GM21717 (cell line): ENCODE measurements around the gene PRM1.

Experiments
- ATAC-seq: cut with Tn5 transposase; IDR thresholded peaks from one replicate; pipeline ENCODE4 v1.9.1; 2021; ENCODE audit warnings: mild to moderate bottlenecking, moderate library complexity; ENCODE audit not compliant: unreplicated experiment

The PRM1 gene

DNA sequence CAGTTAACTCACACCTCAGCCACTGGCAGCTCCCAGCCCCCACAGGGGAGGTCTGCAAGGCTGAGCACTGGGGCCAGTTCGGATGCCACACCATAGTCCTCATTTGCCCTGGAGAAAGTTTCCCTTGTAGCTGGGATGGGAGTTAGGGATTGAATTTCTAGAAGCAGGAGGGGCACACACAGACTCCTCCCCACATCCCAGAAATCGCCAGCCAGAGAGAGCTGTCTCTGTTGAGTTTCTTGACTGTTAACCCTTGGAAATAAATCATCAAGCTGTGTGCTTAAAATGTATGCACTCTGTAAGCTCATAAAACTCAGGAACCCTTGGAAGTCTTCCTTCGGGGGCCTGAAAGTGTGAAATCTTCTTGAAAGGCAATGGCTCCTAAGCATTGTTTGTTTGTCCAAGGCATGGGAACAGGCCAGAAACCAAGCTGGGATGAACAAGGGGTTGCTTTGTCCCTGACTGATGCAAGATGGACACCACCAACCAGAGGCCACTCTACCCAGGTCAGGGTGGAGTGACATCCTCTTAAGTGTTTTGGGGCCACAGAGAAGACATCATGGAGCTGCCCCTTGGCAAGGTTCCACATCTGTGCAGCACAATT lies 7.3 kb downstream of the PRM1 start:
- no peak for ATAC-seq

DNA sequence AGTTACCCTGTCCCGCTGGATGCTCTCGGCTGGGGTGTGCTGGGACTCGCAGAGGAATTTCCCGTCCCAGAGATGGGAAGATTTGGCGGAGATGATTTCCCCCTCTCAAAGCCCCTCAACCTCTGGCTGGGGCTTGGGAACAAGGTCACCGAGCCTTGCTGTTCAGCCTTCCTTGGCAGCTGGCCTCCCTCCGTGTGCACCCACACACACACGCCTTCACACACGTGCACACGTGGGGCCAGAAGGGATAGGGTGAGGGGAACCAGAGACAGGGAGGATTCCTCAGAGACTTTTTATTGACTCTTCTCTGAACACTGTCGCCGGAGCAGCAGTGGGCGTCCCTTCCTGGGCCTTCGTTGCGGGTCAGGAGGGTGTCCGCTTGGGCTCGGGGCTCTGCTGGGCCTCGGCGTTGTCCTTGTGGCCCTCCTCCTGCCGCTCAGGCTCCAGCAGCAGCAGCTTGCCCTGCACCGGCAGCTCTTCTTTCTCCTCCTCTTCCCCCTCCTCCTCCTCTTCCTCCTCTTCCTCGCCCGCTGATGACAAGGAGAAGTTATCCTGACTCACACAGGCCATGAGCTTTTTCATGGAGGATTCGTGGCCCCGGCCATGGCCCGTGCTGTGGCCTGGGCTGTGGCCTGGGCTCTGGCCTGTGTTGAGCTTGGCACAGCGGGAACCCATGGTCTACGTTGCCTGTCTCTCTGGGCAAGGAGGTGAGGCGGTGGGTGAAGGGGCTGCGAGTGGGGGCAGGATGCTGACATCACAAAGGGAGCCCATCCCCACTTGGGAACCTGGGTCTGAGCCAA lies 8.0 kb downstream of the PRM1 start, which contains the start of gene PRM3:
PRM3 (minus strand) TSS at position 709 of the 800 bp plus-strand sequence; CDS start at position 675, 34 bp downstream.
- no peak for ATAC-seq

DNA sequence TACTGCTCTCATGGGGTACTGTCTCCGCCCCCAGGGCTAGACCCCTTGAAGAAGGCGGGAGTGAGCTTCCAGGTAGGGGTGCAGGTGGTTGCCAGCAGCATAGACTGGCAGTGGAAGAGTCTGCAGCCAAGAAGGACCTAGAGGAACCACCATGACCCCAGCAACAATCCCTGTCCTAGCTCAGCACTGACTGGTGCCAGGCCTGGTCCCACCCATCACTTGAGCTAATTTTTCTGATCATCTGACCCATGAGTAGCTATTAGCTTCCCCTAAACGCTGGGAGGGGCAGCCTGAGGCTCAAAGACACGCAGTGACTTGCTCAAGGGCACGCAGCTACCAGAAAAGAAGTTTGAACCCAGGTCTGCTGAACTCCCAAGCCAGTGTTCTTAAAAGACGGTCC lies 8.6 kb downstream of the PRM1 start:
- no peak for ATAC-seq

DNA sequence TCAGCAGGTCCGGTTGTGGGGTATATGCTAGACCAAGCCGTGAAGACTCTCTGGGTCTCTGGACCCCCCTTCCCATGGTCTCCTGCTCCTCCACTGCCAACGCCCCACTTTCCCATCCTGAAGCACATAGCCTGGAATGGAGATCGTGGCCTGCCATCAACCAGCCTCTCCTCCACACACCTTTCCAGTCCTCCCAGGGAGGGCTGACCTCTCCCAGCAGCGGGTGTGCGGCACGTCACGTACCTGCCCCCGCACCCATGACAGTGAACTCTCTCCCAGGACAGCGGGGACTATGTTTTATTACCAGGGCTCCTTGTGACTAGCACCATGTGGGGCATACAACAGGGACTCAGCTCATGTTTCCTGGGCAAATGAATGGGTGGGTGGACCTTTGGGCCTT lies 9.5 kb downstream of the PRM1 start:
- no peak for ATAC-seq

DNA sequence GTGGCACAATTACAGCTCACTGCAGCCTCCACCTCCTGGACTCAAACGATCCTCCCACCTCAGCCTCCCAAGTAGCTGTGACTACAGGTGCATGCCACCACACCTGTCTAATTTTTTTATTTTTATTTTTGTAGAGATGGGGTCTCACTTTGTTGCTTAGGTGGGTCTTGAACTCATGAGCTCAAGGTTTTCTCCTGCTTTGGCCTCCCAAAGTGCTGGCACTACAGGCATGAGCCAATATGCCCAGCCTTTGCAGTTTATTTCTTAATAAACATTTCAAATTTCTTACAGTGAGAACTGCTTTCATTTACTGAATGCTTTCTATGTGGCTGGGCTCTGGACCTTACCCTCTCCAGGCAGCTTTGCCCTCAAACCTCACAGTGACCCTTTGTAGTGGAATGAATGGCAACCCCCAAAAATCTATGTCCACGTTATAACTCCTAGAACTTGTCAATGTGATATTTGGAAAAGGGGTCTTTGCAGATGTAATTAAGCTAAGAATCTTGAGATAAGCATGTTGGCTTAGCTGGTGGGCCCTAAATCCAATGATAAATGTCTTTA lies 10.4 kb downstream of the PRM1 start:
- no peak for ATAC-seq

DNA sequence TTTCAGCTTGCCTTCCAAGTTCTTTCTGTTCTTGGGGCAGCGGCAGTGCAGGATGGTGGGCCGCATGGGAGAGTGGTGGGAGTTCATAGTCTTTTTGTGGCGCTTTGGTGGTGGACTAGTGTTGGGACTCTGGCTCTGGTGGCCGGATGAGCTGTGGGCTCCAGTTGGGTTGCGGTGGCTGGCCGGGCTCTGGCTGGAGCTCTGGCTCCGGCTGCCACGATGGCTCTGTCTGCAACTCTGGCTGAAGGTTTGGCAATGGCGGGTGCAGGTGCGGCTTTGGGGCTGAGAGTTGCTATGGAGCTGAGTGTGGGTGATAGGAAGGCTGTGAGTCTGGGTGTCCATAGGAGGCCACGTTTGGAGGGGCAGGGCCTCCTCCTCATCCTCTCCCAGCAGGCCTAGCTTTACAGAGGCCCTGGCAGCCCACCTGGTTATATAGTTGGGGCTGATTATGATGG lies 12.2 kb downstream of the PRM1 start, which contains the start of gene TNP2:
TNP2 (minus strand) TSS at position 405 of the 455 bp plus-strand sequence; CDS start at position 342, 63 bp downstream.
- ATAC-seq = no peak

DNA sequence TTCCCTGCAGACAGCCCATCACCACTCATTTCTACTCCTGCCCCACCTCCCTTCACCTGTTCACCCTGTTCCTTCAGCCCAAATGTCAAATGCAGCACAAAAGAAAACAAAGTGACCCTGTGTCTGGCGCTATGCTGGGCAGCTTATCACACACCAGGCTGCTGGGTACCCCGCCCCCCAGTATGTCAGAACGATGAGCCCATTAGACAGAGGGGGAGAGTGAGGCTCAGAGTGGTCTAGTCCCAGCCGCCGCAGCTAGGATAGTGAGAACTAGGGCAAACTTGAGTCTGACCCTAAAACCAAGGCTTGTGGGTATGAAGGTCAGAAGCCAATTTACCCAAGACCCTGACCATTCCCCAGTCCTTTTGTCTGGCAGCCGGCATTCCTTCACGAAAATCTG lies 16.0 kb downstream of the PRM1 start:
- ATAC-seq = no peak

DNA sequence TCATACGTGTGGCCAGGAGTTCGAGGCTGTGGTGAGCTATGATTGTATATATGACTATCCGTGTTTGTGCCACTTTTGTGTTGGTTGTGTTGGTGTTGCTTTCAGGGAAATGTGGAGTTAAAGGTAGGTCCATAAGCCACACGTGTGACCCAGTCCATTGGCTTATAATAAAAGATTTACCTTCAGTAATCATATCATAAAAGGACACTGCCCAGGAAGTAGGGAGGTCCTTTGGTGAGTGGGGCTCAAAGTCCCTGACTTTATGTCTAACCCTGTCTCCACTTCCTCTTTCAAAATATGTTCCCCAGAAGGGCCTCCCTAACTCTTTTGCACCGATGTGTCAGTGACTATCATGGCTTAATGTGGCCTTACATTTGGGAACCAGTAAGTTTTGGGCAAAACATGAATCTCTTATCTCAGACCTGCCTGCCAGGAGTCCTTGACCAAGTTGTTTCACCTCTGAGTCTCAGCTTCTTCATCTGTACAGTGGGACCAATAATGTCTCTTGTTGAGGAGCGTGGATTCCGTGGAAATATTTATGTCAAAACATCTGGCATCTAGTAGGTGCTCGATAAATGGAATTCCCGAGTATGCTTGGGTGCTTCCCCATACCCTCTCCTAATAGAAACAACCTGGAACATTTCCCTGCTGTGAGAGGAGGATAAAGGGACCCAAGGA lies 16.8 kb downstream of the PRM1 start:
- no peak for ATAC-seq

DNA sequence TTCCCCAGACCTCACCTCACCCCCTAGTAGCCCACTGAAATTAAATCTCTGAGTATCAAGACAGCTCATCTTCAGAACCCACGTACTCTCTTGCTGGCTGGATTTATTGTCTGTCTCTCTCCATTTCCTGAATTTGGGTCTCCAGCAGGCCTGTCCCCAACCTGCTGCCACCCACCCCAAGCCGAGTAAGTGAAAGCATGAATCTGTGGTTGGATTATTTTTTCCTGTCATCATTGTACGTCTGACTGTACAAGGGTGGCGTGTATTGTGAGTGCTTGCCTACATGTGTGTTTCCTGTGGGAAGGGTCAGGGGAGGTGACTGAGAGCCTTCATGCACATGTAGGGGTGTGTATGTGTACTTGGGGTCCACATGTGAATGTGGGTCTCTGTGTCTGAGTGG lies 17.4 kb downstream of the PRM1 start:
- ATAC-seq = no peak

DNA sequence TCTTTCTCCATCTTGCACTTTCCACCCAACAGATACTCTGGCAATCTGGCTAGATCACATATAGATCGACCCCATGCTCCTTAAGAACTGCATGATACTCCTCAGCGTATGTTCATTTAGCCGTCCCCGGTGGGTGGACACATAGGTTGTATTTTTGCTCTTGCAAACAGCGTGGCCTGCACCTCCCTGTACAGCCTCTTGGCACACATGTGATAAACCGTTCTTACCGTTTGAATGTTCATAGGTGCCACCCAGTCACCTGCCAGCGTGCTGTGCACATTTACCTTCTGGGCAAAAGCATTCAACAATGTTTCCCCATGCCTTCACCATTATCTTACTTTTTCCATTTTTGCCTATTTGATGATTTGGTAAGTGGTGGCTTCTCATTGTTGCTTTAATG lies 18.2 kb downstream of the PRM1 start:
- no peak for ATAC-seq

DNA sequence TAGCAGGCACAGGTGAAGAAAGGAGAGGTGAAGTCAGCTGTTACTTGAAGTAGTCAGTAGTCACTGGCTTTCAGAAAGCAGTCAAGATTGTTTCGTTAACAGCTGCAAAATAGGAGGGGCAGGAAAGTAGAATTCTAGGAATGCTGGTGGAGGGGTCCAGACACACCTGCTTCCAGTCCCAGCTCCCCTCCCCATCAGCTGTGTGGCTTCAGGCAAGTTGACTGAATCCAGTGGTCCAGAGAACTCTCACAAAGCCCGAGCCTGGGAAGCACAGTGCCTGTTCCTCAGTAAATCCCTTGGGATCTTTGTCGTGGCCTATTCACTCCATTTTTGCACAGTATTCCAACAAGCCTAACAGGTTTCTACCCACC lies 20.5 kb downstream of the PRM1 start:
- no peak for ATAC-seq

DNA sequence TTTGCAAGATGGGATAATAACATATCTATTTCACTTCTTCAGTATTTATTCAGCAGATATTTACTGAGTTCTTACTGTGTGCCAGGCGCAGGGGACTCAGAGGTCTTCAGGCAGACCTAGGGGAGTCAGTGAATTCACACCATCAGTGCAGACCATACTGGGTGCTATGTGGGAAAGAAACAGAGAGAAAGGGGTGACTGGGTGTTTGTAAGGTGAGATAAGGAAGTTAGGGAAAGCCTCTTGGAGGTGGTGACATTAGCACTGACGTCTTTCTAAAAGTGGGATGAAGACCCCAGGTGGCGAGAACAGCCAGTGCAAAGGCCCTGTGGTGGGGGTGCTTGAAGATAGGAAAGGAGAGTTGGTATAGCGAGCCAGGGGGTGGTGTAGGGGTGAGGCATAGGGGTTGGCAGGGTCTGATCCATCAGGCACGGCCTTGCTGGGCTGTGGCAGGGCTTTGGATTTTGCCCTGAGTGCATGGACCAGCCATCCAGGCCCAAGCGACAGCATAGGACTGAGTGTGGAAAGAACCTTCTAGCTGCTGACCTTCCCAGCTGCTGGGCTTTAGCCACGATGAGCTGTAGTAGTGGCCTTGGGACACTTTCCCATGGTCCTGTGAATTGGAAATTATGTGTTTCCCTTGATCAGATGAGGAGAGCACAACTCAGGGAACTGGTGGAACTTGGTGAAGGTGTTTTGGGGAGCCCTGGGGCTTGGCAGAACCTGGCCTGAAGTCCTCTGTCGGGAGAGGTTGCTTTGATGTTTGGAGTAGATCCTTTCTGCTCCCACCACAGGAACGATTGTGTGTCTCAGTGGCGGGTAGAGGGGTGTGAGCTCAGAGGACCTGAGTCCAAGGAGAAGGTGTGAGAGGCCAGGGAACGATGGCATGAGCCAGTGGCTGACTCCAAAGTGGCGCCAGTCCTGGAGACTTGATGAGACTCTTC lies 21.2 kb downstream of the PRM1 start:
- ATAC-seq = no peak

DNA sequence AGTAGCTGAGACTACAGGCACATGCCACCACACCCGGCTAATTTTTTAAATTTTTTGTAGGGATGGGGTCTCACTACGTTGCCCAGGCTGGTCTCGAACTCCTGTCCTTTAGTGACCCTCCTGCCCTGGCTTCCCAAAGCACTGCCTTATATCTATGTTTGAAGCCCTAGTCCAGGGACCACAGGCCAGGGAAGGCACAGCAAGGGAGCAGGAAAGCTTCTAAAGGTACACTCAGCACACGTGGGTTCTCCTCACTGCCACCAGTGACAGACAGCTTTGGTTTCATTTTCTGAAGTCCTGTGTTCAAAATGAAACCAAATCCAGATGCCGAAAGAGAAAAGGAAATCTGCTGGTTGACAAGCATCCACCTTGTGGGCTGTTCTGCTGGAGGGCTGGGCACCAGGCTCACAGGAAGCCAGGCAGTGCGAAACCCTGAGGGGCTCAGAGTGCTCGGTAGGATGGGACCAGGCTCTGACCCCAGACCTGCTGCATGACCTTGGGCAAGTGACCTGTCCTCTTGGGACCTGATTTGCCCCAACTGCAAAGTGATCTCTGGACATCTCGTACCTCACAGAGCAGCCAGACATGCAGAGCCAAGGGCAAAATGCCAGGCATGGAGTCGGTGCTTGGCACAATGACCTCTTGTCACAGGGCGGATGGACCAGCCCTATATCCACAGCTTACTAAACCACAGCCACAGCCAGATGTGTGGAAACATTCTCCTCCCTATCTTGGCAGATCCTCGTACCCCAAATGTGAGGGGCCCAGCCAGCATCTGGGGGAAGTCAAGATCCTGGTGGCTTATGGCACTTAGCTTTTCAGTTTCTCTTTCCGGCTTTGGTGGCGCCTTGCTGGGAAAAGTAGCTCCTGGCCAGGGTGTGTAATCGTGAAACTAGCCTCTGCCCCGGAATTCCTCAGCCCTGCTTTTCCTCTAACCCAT lies 22.3 kb downstream of the PRM1 start:
- ATAC-seq = no peak

DNA sequence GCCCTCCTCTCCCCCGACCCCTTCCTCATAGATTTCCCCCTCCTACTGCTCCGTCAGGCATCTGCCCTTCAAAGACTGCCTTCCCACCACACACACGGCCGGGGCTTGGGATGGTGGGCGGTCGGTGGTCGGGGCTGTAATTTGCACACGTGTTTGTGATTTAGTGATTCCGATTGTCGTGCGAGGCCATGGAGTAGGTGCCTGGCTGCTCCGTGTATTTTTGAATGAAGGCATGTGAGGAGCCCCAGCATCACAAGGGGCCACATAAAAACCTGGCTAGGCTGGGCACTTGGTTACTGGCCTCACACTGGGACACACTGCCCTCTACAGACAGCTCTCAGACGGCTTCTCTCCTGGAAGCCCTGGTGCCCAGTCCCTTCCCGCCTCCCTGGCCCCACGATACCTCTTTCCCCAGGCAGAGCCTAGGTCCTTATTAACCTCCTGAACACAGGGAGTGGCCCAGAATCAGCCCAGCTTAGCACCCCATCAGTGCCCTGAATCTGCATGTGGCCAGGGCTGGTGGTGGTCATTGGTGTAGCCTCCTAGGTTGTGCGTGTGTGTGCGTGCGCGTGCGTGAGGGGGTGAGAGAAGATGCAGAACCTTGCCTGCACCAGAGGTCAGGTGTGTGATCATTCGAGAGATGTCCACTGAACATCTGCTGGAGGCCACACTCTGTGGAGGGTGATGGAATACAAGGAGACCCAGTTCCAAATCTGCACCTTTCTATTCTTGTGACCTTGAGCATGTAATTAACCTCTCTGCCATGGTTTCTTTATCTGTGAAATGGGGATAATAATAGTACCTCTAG lies 23.8 kb downstream of the PRM1 start:
- no peak for ATAC-seq

DNA sequence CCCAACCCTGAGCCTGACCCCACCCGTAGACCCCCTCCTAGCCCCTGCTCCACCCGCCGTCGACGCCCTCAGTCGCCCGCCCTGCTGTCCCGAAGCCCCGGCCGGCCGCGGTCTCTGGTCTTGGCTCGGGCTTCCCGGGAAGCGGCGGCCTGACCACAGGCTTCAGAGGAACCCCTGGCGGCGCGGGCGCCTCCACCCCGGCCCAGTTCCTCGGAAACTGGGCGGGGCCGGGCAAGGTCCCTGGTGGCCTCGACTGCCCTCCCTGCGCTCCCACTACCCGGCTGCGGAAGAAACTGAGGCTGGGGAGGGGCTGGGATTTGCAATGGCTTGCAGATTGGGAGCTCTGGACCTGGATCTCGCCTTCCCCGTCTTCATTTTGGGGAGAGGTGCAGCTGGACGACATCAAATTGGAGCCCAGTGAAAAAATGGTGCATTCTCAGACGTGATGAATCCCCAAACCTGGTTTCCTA lies 24.4 kb downstream of the PRM1 start:
- no peak for ATAC-seq

DNA sequence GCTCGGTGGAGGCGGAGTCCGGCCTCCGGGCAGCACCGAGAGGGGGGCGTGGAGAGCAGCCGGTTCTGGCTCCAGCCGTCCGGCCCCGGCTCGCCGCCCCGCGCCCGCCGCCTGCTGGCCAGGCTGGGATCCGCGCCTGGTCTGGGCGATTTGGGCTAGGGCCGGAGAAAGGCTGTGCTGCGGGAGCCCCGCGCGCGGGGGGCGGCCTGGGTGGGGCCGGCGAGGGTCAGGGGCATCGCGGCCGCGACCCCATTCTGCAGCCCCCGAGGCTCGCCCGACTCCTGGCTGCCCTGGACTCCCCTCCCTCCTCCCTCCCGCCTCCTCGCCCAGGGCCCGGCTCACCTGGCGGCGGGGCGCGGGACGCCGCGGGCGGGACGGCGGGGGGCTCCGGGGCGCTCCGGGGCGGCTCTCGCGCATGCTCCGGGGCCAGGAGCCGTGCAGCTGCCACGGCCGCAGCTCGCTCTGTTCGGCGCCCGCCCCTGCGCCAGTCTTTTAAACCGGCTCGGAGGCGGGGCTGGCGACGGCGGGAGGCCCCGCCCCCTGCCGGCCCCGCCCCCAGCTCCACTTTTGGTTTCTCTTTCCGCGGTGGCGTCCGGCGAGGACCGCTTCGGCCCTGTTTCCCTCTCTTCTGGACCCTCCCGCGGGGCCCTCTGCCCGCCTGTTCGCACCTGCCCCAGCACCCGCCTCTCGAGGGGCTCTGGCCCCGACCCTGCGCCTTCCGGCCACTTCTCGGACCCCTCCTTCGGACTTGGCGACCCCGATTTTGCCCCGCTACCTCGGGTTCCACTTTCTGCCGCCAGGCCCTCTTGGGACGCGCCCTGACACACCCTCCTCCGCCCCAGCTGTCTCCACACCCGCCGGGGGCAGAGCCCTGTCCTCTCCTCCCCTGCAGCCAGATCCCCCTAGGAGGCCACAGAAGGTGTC lies 25.1 kb downstream of the PRM1 start, which contains the start of gene SOCS1:
SOCS1 (minus strand) TSS at position 468 of the 924 bp plus-strand sequence. CDS start 726 bp downstream, outside the sequence.
- ATAC-seq = peak; percentile 44
